Measurements from ENCODE around the gene PCBP2.

The PCBP2 gene

GRCh38 chr12:53513712-53514410, 62.0 kb downstream of the PCBP2 start:
- H3K4me3 Mint-ChIP-seq, result no peak overlapping the region
- no peaks in the 10 kb centered on the region for H3K27me3 Mint-ChIP-seq (ENCODE audit: low read depth)
- H3K4me1 Mint-ChIP-seq, result no peaks in the 10 kb centered on the region
- no peaks in the 10 kb centered on the region for H3K9me3 Mint-ChIP-seq
- TF ChIP-seq CTCF (IDR thresholded peaks at IDR 0.05; ENCODE audit: unreplicated experiment in 3 of 3), result no peak
- no peak overlapping the region for H3K27ac Mint-ChIP-seq
- H3K36me3 Mint-ChIP-seq (ENCODE audit: low read depth), result peaks cover 45% of the 10 kb centered on the region

- no peaks in the 10 kb centered on the region for H3K4me1 Mint-ChIP-seq
- H3K4me3 Mint-ChIP-seq, result no peak overlapping the region
- H3K27ac Mint-ChIP-seq, result peak overlapping the region in 1 of 3 experiments; percentile 1
- peaks cover 50% of the 10 kb centered on the region for H3K36me3 Mint-ChIP-seq (ENCODE audit: low read depth)
- TF ChIP-seq CTCF (IDR thresholded peaks at IDR 0.05; ENCODE audit: unreplicated experiment in 3 of 3), result no peak
- H3K27me3 Mint-ChIP-seq (ENCODE audit: low read depth), result no peaks in the 10 kb centered on the region
- H3K9me3 Mint-ChIP-seq, result no peaks in the 10 kb centered on the region
Observed at GRCh38 chr12:53514628-53515290, 62.9 kb downstream of the PCBP2 start.

- peak overlapping the region in 1 of 3 experiments; percentile 1 for H3K27ac Mint-ChIP-seq
- H3K4me3 Mint-ChIP-seq, result no peak overlapping the region
- no peaks in the 10 kb centered on the region for H3K4me1 Mint-ChIP-seq
- no peaks in the 10 kb centered on the region for H3K27me3 Mint-ChIP-seq (ENCODE audit: low read depth)
- no peak for TF ChIP-seq CTCF (IDR thresholded peaks at IDR 0.05; ENCODE audit: unreplicated experiment in 3 of 3)
- peaks cover 55% of the 10 kb centered on the region for H3K36me3 Mint-ChIP-seq (ENCODE audit: low read depth)
- no peaks in the 10 kb centered on the region for H3K9me3 Mint-ChIP-seq
Observed at GRCh38 chr12:53515291-53515680, 63.4 kb downstream of the PCBP2 start.

GRCh38 chr12:53516758-53517455, 65.0 kb downstream of the PCBP2 start:
- no peak for TF ChIP-seq CTCF (IDR thresholded peaks at IDR 0.05; ENCODE audit: unreplicated experiment in 3 of 3)
- Mint-ChIP-seq H3K36me3 (ENCODE audit: low read depth) (peaks cover 62% of the 10 kb centered on the region), H3K27ac (no peak overlapping the region), H3K9me3 (no peaks in the 10 kb centered on the region), H3K4me1 (no peaks in the 10 kb centered on the region), H3K27me3 (ENCODE audit: low read depth) (no peaks in the 10 kb centered on the region), H3K4me3 (no peak overlapping the region)

- Mint-ChIP-seq H3K4me1 (no peaks in the 10 kb centered on the region), H3K27ac (no peak overlapping the region), H3K9me3 (no peaks in the 10 kb centered on the region), H3K36me3 (ENCODE audit: low read depth) (peaks cover 71% of the 10 kb centered on the region), H3K4me3 (no peak overlapping the region), H3K27me3 (ENCODE audit: low read depth) (no peaks in the 10 kb centered on the region)
- no peak for TF ChIP-seq CTCF (IDR thresholded peaks at IDR 0.05; ENCODE audit: unreplicated experiment in 3 of 3)
Observed at GRCh38 chr12:53518381-53518780, 66.5 kb downstream of the PCBP2 start.

All from nephron (organoid).